Sigmoid colon (tissue), 4 donors: ENCODE results near the gene EBI3.

Source experiments
- CTCF ChIP-seq, 4 experiments: fragments of 450-650 bp in 3 of 4; fragments of 200-600 bp in 1 of 4; IDR thresholded peaks; one replicate each; pipeline ENCODE4 v1.5.1; 2016 to 2019; ENCODE audit warnings: antibody characterized with exemption in 4 of 4, mild to moderate bottlenecking in 3 of 4, moderate library complexity in 2 of 4
- POLR2A ChIP-seq, 2 donors: fragments of 450-650 bp; IDR thresholded peaks; one replicate each; pipeline ENCODE4 v1.6.1; 2016; ENCODE audit warnings: antibody characterized with exemption in 2 of 2, mild to moderate bottlenecking in 2 of 2, moderate library complexity in 2 of 2
- POLR2AphosphoS5 ChIP-seq, 4 donors: sonication (generic); formaldehyde crosslinking; IDR thresholded peaks; one replicate each; pipeline ENCODE4 v1.6.1; 2017; ENCODE audit warnings: antibody characterized with exemption in 4 of 4

GRCh38 chr19:4199699-4200293 is 29.5 kb upstream of the EBI3 start:
- no peak for TF ChIP-seq CTCF (IDR thresholded peaks at IDR 0.05)
- no peak for TF ChIP-seq POLR2A (IDR thresholded peaks at IDR 0.05)
- TF ChIP-seq POLR2AphosphoS5 (IDR thresholded peaks at IDR 0.05), result no peak
